HL-60 (cell line): ENCODE measurements around the gene CDC42BPA.

ENCODE experiments used
- GABPA ChIP-seq: IDR thresholded peaks from 2 replicates; pipeline ENCODE4 v1.6.1; 2012; ENCODE audit warnings: low read depth
- POLR2AphosphoS5 ChIP-seq: IDR thresholded peaks from 2 replicates; pipeline ENCODE4 v1.6.1; 2012; ENCODE audit warnings: low read depth
- SPI1 ChIP-seq: IDR thresholded peaks from 2 replicates; pipeline ENCODE4 v1.6.1; 2012; ENCODE audit warnings: low read depth, mild to moderate bottlenecking, borderline replicate concordance
- TF ChIP-seq, protein P1 (sequence below): IDR thresholded peaks from one replicate; pipeline ENCODE4 v1.5.1; 2011; ENCODE audit warnings: low read length, control low read depth, inconsistent platforms; ENCODE audit not compliant: insufficient read depth
- TF ChIP-seq, protein P2 (sequence below): IDR thresholded peaks from 2 replicates; pipeline ENCODE4 v1.6.1; 2012; ENCODE audit warnings: low read depth; ENCODE audit not compliant: insufficient replicate concordance

DNA sequence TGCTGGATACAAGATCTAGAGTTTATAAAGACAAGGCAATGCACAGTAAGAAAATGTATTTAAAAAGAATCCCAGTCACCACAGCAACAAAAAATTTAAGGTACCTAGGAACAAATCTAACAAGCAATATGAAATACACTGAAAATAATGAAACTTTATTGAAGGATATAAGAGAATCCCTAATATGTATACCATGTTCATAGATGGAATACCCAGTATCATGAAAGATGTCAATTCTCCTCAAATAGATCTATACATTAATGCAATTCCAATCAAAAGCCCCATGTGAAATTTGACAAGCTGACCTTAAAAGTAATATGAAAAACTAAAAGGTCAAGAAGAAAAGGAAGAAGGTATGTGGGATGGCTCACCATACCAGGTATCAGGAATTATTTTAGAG lies 269.0 kb downstream of the CDC42BPA start:
- TF ChIP-seq GABPA = no peak
- TF ChIP-seq, protein P1, sequence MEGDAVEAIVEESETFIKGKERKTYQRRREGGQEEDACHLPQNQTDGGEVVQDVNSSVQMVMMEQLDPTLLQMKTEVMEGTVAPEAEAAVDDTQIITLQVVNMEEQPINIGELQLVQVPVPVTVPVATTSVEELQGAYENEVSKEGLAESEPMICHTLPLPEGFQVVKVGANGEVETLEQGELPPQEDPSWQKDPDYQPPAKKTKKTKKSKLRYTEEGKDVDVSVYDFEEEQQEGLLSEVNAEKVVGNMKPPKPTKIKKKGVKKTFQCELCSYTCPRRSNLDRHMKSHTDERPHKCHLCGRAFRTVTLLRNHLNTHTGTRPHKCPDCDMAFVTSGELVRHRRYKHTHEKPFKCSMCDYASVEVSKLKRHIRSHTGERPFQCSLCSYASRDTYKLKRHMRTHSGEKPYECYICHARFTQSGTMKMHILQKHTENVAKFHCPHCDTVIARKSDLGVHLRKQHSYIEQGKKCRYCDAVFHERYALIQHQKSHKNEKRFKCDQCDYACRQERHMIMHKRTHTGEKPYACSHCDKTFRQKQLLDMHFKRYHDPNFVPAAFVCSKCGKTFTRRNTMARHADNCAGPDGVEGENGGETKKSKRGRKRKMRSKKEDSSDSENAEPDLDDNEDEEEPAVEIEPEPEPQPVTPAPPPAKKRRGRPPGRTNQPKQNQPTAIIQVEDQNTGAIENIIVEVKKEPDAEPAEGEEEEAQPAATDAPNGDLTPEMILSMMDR = no peak
- no peak for TF ChIP-seq POLR2AphosphoS5
- no peak for TF ChIP-seq SPI1
- TF ChIP-seq, protein P2, sequence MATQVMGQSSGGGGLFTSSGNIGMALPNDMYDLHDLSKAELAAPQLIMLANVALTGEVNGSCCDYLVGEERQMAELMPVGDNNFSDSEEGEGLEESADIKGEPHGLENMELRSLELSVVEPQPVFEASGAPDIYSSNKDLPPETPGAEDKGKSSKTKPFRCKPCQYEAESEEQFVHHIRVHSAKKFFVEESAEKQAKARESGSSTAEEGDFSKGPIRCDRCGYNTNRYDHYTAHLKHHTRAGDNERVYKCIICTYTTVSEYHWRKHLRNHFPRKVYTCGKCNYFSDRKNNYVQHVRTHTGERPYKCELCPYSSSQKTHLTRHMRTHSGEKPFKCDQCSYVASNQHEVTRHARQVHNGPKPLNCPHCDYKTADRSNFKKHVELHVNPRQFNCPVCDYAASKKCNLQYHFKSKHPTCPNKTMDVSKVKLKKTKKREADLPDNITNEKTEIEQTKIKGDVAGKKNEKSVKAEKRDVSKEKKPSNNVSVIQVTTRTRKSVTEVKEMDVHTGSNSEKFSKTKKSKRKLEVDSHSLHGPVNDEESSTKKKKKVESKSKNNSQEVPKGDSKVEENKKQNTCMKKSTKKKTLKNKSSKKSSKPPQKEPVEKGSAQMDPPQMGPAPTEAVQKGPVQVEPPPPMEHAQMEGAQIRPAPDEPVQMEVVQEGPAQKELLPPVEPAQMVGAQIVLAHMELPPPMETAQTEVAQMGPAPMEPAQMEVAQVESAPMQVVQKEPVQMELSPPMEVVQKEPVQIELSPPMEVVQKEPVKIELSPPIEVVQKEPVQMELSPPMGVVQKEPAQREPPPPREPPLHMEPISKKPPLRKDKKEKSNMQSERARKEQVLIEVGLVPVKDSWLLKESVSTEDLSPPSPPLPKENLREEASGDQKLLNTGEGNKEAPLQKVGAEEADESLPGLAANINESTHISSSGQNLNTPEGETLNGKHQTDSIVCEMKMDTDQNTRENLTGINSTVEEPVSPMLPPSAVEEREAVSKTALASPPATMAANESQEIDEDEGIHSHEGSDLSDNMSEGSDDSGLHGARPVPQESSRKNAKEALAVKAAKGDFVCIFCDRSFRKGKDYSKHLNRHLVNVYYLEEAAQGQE = no peak
